ENCODE data around the gene RIF1.

- TF ChIP-seq SIN3A (IDR thresholded peaks at IDR 0.05; ENCODE audit: borderline replicate concordance, insufficient read depth, low read length) (no peak), POLR2AphosphoS5 (IDR thresholded peaks at IDR 0.05; ENCODE audit: low read depth, low read length) (no peak), REST (IDR thresholded peaks at IDR 0.05; ENCODE audit: insufficient read depth in 1 of 2, low read depth in 2 of 2, low read length in 2 of 2) (no peak), TAF1 (IDR thresholded peaks at IDR 0.05; ENCODE audit: borderline replicate concordance, insufficient read depth, low read length) (no peak), FOXP2 (optimal IDR thresholded peaks at IDR 0.05; ENCODE audit: borderline replicate concordance, extremely low read depth, extremely low read length, insufficient read depth) (no peak)
Measured at GRCh38 chr2:151518802-151519201, 109.1 kb downstream of the RIF1 start.

Data from PFSK-1 (cell line).